HepG2 (cell line): ENCODE results near the gene SRGAP3. TPM values are rescaled to one million over a fixed set of nuclear protein-coding genes. Genes with fewer than 3 reads are reported as not detected.
A peak's percentile ranks its signal among the peaks of the same experiment; 100 is the strongest.

ENCODE experiments used
- AGO1 ChIP-seq: fragments of 200-400 bp; formaldehyde crosslinking; IDR thresholded peaks from 2 replicates; pipeline ENCODE4 v1.6.1; 2017; ENCODE audit warnings: mild to moderate bottlenecking, low read depth, low read length, moderate library complexity; ENCODE audit not compliant: poor library complexity, severe bottlenecking
- BCL6 ChIP-seq: IDR thresholded peaks from 2 replicates; pipeline ENCODE4 v1.6.1; 2016; ENCODE audit warnings: missing genetic modification reagents, missing compliant biosample characterization
- CCDC6 ChIP-seq: sonication (generic); formaldehyde crosslinking; IDR thresholded peaks from 2 replicates; pipeline ENCODE4 v1.8.1; 2022; ENCODE audit warnings: mild to moderate bottlenecking, missing genetic modification reagents, moderate library complexity
- DMAP1 ChIP-seq: IDR thresholded peaks from 2 replicates; pipeline ENCODE4 v1.6.1; 2016
- DR1 ChIP-seq: sonication (generic); formaldehyde crosslinking; IDR thresholded peaks from 2 replicates; pipeline ENCODE4 v1.8.0; 2021; ENCODE audit warnings: mild to moderate bottlenecking, missing genetic modification reagents, inconsistent platforms
- FOSL2 ChIP-seq: sonication (generic); formaldehyde crosslinking; IDR thresholded peaks from 2 replicates; pipeline ENCODE4 v1.4.0; 2020; ENCODE audit warnings: missing genetic modification reagents
- FOXP4 ChIP-seq: sonication (generic); formaldehyde crosslinking; IDR thresholded peaks from 2 replicates; pipeline ENCODE4 v1.4.0; 2020; ENCODE audit warnings: missing genetic modification reagents
- MAFG ChIP-seq: sonication (generic); formaldehyde crosslinking; IDR thresholded peaks from 2 replicates; pipeline ENCODE4 v1.5.1; 2020; ENCODE audit warnings: mild to moderate bottlenecking, missing genetic modification reagents
- MEIS1 ChIP-seq: sonication (generic); formaldehyde crosslinking; IDR thresholded peaks from 2 replicates; pipeline ENCODE4 v1.9.0; 2021; ENCODE audit warnings: mild to moderate bottlenecking, missing genetic modification reagents, moderate library complexity, borderline replicate concordance
- MEIS2 ChIP-seq: sonication (generic); formaldehyde crosslinking; IDR thresholded peaks from 2 replicates; pipeline ENCODE4 v1.9.0; 2021; ENCODE audit warnings: mild to moderate bottlenecking, missing genetic modification reagents
- PPARG ChIP-seq: conservative IDR thresholded peaks from 2 replicates; pipeline ENCODE4 v1.6.1; 2016; ENCODE audit warnings: missing biosample characterization, missing genetic modification reagents
- SMARCE1 ChIP-seq: fragments of 450-650 bp; IDR thresholded peaks from 2 replicates; pipeline ENCODE4 v1.6.1; 2017; ENCODE audit warnings: borderline replicate concordance
- SRF ChIP-seq: IDR thresholded peaks from 2 replicates; pipeline ENCODE4 v1.6.1; 2011; ENCODE audit warnings: mild to moderate bottlenecking, low read depth, low read length, moderate library complexity
- TAF1 ChIP-seq: sonication (generic); formaldehyde crosslinking; IDR thresholded peaks from 2 replicates; pipeline ENCODE4 v1.4.0; 2020; ENCODE audit warnings: missing genetic modification reagents
- TBX2 ChIP-seq: sonication (generic); formaldehyde crosslinking; IDR thresholded peaks from 2 replicates; pipeline ENCODE4 v1.5.0; 2020; ENCODE audit warnings: missing genetic modification reagents, mild to moderate bottlenecking, borderline replicate concordance
- THAP8 ChIP-seq: sonication (generic); formaldehyde crosslinking; IDR thresholded peaks from 2 replicates; pipeline ENCODE4 v1.5.1; 2020; ENCODE audit warnings: missing genetic modification reagents, mild to moderate bottlenecking, borderline replicate concordance
- YEATS4 ChIP-seq: sonication (generic); formaldehyde crosslinking; IDR thresholded peaks from 2 replicates; pipeline ENCODE4 v1.4.0; 2020; ENCODE audit warnings: missing genetic modification reagents, borderline replicate concordance
- ZFY ChIP-seq: sonication (generic); formaldehyde crosslinking; IDR thresholded peaks from 2 replicates; pipeline ENCODE4 v1.4.0; 2020; ENCODE audit warnings: missing genetic modification reagents
- ZNF256 ChIP-seq: sonication (generic); formaldehyde crosslinking; conservative IDR thresholded peaks from 2 replicates; pipeline ENCODE4 v1.4.0; 2020; ENCODE audit warnings: missing genetic modification reagents
- ZNF431 ChIP-seq: sonication (generic); formaldehyde crosslinking; IDR thresholded peaks from 2 replicates; pipeline ENCODE4 v1.9.0; 2022; ENCODE audit warnings: missing genetic modification reagents, low read depth, mild to moderate bottlenecking, borderline replicate concordance
- ZNF510 ChIP-seq: sonication (generic); formaldehyde crosslinking; IDR thresholded peaks from 2 replicates; pipeline ENCODE4 v1.4.0; 2020; ENCODE audit warnings: low read depth, mild to moderate bottlenecking, missing genetic modification reagents
- ZNF576 ChIP-seq: sonication (generic); formaldehyde crosslinking; IDR thresholded peaks from 2 replicates; pipeline ENCODE4 v1.4.0; 2020; ENCODE audit warnings: mild to moderate bottlenecking, missing genetic modification reagents
- ZNF597 ChIP-seq: sonication (generic); formaldehyde crosslinking; IDR thresholded peaks from 2 replicates; pipeline ENCODE4 v1.5.0; 2020; ENCODE audit warnings: missing genetic modification reagents
- ZNF75D ChIP-seq: sonication (generic); formaldehyde crosslinking; IDR thresholded peaks from 2 replicates; pipeline ENCODE4 v1.8.1; 2023; ENCODE audit warnings: missing genetic modification reagents, mild to moderate bottlenecking, borderline replicate concordance
- ZNF883 ChIP-seq: sonication (generic); formaldehyde crosslinking; IDR thresholded peaks from 2 replicates; pipeline ENCODE4 v1.5.1; 2020; ENCODE audit warnings: mild to moderate bottlenecking, missing genetic modification reagents; ENCODE audit errors: not compliant biosample characterization
- polyA plus RNA-seq, 8 experiments: library from polyadenylated mRNA; depleted of rRNA in 3 of 8; stranded (reverse) in 7 of 8; unstranded in 1 of 8; fragments of >200 nt; fragmentation: Illumina TruSeq in 4 of 8; extraction: Trizol in 4 of 8; gene quantifications; 2 replicates each; pipeline versions ENCODE4 v1.2.1 to v1.2.3, GENCODE V29; 2011 to 2016; ENCODE audit warnings: low read depth in 4 of 8, missing spikeins in 1 of 8, mixed read lengths in 1 of 8; ENCODE audit not compliant: insufficient read depth in 1 of 8
- total RNA-seq, 5 experiments: library from RNA; depleted of rRNA; stranded (reverse); fragments of >200 nt; fragmentation: Illumina TruSeq; extraction: Trizol; gene quantifications; 2 replicates each; pipeline ENCODE4 v1.2.3, GENCODE V29; 2016; ENCODE audit warnings: low read depth in 1 of 5

Gene SRGAP3
- total and polyA plus RNA-seq, 2 of the 13 experiments (the other 11 are each of a cell fraction or from before 2014, with no cell fraction given): 1.2 to 1.4 TPM

- TF ChIP-seq FOSL2 (CRISPR knock-in tag): peak; percentile 83
- no peak for TF ChIP-seq DR1 (CRISPR knock-in tag)
- TF ChIP-seq MEIS1 (CRISPR knock-in tag): peak; percentile 33; the same call in 1 of the 2 replicates
- no peak for TF ChIP-seq ZNF75D (CRISPR knock-in tag)
- TF ChIP-seq SRF: no peak
- no peak for TF ChIP-seq CCDC6
- no peak for TF ChIP-seq TAF1 (CRISPR knock-in tag)
- TF ChIP-seq BCL6 (CRISPR knock-in tag): 0 out of 2 replicates have a peak, but pooled peaks have one; percentile 8
- TF ChIP-seq MAFG: no peak
- 0 out of 2 replicates have a peak, but pooled peaks have one; percentile 28 for TF ChIP-seq MEIS2 (CRISPR knock-in tag)
- no peak for TF ChIP-seq ZNF431
- no peak for TF ChIP-seq ZNF256
- no peak for TF ChIP-seq ZNF597 (CRISPR knock-in tag)
- TF ChIP-seq ZFY: peak; percentile 66
- TF ChIP-seq FOXP4 (CRISPR knock-in tag): peak; percentile 83
- TF ChIP-seq YEATS4: peak; percentile 52; the same call in 1 of the 2 replicates
- no peak for TF ChIP-seq ZNF883 (CRISPR knock-in tag)
- TF ChIP-seq PPARG (CRISPR knock-in tag): no peak
- TF ChIP-seq THAP8 (CRISPR knock-in tag): no peak
- TF ChIP-seq ZNF510 (CRISPR knock-in tag): no peak
- TF ChIP-seq AGO1: no peak
- TF ChIP-seq TBX2 (CRISPR knock-in tag): peak; percentile 77; the same call in 1 of the 2 replicates
- no peak for TF ChIP-seq SMARCE1
- no peak for TF ChIP-seq ZNF576 (CRISPR knock-in tag)
- no peak for TF ChIP-seq DMAP1 (CRISPR knock-in tag)
Measured at GRCh38 chr3:8964436-8965370, 284.7 kb downstream of the SRGAP3 start (continued).
